GM12878 (cell line): ENCODE measurements around the gene RNF115. TPM values are rescaled to one million over a fixed set of nuclear protein-coding genes. Genes with fewer than 3 reads are reported as not detected.
A peak's percentile ranks its signal among the peaks of the same experiment; 100 is the strongest.

Experiments
- CBX5 ChIP-seq: sonication (generic); IDR thresholded peaks from 2 replicates; pipeline ENCODE4 v1.6.1; 2016; ENCODE audit warnings: low read depth, moderate library complexity, mild to moderate bottlenecking, inconsistent platforms
- CEBPZ ChIP-seq: fragments of 150-350 bp; IDR thresholded peaks from 2 replicates; pipeline ENCODE4 v1.6.1; 2016; ENCODE audit warnings: low read depth, low read length
- CREB1 ChIP-seq: IDR thresholded peaks from 2 replicates; pipeline ENCODE4 v1.6.1; 2012; ENCODE audit warnings: low read depth, mild to moderate bottlenecking, inconsistent platforms
- DPF2 ChIP-seq: fragments of 450-650 bp; IDR thresholded peaks from 2 replicates; pipeline ENCODE4 v1.6.1; 2017; ENCODE audit warnings: mild to moderate bottlenecking
- E2F4 ChIP-seq: IDR thresholded peaks from 2 replicates; pipeline ENCODE4 v1.6.1; 2012; ENCODE audit warnings: low read depth, low read length, improper control_type of control experiment
- ETV6 ChIP-seq, 2 experiments: fragments of 450-650 bp in 1 of 2; IDR thresholded peaks in 1 of 2; conservative IDR thresholded peaks in 1 of 2; 2 replicates each; pipeline ENCODE4 v1.6.1; 2014; ENCODE audit warnings: antibody characterized with exemption in 1 of 2, borderline replicate concordance in 1 of 2, low read depth in 1 of 2, mild to moderate bottlenecking in 1 of 2, moderate library complexity in 1 of 2
- EZH2 ChIP-seq: IDR thresholded peaks from 2 replicates; pipeline ENCODE4 v1.6.1; 2012; ENCODE audit warnings: low read depth, mild to moderate bottlenecking, control low read depth, inconsistent platforms, low read length, borderline replicate concordance; ENCODE audit not compliant: control insufficient read depth
- IRF3 ChIP-seq: fragments of 450-650 bp; IDR thresholded peaks from 2 replicates; pipeline ENCODE4 v1.6.1; 2014; ENCODE audit warnings: mild to moderate bottlenecking
- NFYA ChIP-seq: IDR thresholded peaks from 2 replicates; pipeline ENCODE4 v1.6.1; 2011; ENCODE audit warnings: low read depth, mild to moderate bottlenecking, low read length, improper control_type of control experiment, borderline replicate concordance
- RBBP5 ChIP-seq: fragments of 200-600 bp; sonication (generic); conservative IDR thresholded peaks from 2 replicates; pipeline ENCODE4 v1.6.1; 2016
- RUNX3 ChIP-seq: IDR thresholded peaks from 2 replicates; pipeline ENCODE4 v1.6.1; 2012; ENCODE audit warnings: low read length, inconsistent platforms
- SMAD5 ChIP-seq: IDR thresholded peaks from 2 replicates; pipeline ENCODE4 v1.6.1; 2016; ENCODE audit warnings: antibody characterized with exemption, low read depth
- SMARCA5 ChIP-seq: fragments of 450-650 bp; IDR thresholded peaks from 2 replicates; pipeline ENCODE4 v1.6.1; 2017; ENCODE audit warnings: mild to moderate bottlenecking
- SMC3 ChIP-seq: IDR thresholded peaks from 2 replicates; pipeline ENCODE4 v1.6.1; 2011; ENCODE audit warnings: low read length, improper control_type of control experiment, borderline replicate concordance
- SP1 ChIP-seq: IDR thresholded peaks from one replicate; pipeline ENCODE4 v1.6.1; 2011; ENCODE audit warnings: low read depth, low read length
- SPI1 ChIP-seq: IDR thresholded peaks from 2 replicates; pipeline ENCODE4 v1.6.1; 2011; ENCODE audit warnings: low read depth, mild to moderate bottlenecking, low read length, moderate library complexity, borderline replicate concordance; ENCODE audit not compliant: insufficient read depth
- ZNF687 ChIP-seq: fragments of 450-650 bp; IDR thresholded peaks from 2 replicates; pipeline ENCODE4 v1.6.1; 2017; ENCODE audit warnings: mild to moderate bottlenecking, moderate library complexity
- polyA plus RNA-seq, 11 experiments: library from polyadenylated mRNA; depleted of rRNA in 4 of 11; unstranded in 6 of 11; stranded (reverse) in 5 of 11; fragments of >200 nt; fragmentation: Nextera tagmentation in 4 of 11; fragmentation: Illumina TruSeq in 1 of 11; extraction: Ambion mirVana in 4 of 11; extraction: Trizol in 1 of 11; gene quantifications; 1 replicate in 1 of 11; 2 replicates in 10 of 11; pipeline versions ENCODE4 v1.2.1 to v1.2.3, GENCODE V29; 2011 to 2016; ENCODE audit warnings: inconsistent platforms in 2 of 11, missing spikeins in 2 of 11, low read depth in 1 of 11
- total RNA-seq, 4 experiments: library from RNA; depleted of rRNA in 3 of 4; stranded (reverse); fragments of >200 nt in 3 of 4; fragmentation: Illumina TruSeq in 1 of 4; extraction: Trizol in 1 of 4; gene quantifications; 2 replicates each; pipeline versions ENCODE4 v1.2.1 to v1.2.3, GENCODE V29; 2013 to 2021
- TF ChIP-seq, protein P1 (sequence below): IDR thresholded peaks from 2 replicates; pipeline ENCODE4 v1.6.1; 2012; ENCODE audit warnings: low read depth, low read length, improper control_type of control experiment

Gene RNF115
- total and polyA plus RNA-seq, 10 of the 15 experiments (the other 5 are each of a cell fraction or from before 2014, with no cell fraction given) = 3.4 to 22.0 (median 12.9) TPM

DNA sequence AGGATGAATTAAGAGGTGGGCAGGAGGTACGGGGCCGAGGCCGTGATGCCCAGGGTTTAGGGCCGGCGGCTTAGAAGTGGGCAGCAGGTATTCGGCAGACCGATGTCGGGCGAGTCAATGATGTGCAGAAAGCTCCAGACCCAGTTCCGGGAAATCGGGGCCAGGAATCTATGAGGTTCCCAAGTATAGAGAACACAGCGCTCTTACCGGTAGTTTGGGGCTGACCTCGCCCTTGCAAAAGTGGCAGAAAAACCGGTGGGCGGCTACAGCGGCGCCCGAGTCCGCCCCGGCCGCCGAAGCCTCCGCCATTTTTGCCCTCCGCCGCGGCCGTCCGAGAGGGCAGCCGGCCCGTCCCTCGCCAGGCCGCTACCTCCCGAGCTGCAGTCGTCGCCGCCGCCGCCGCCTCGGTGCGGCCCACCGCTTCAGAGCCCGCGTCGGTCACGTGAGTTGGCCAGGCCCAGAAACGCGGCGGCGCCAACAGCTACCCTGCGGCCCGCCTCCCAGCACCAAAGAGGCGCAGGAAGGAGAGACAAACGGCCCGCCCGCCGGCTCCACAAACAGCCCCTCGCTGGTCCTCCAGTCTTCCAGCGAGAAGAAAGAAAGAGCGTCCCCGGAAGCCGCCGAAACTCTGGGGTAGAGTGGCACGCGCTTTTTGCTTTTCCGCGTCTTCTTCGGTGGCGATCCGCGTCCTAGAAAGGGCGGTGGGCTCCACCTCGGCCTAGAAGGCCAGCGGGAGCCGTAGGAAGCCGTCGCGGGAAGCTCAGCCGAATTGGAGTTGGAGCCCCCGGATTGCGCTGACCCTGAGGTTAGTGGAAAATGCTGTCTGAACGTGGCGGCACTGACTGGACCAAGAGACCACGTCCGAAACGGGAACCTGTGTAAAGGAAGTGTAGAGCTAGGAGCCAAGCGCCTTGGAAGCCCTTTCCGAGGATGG lies at the start of gene RNF115, which contains the start of gene POLR3C (continued):
- no peak for TF ChIP-seq IRF3
- TF ChIP-seq RUNX3 = peak; percentile 61
- TF ChIP-seq SMC3 = no peak
- TF ChIP-seq, protein P1, sequence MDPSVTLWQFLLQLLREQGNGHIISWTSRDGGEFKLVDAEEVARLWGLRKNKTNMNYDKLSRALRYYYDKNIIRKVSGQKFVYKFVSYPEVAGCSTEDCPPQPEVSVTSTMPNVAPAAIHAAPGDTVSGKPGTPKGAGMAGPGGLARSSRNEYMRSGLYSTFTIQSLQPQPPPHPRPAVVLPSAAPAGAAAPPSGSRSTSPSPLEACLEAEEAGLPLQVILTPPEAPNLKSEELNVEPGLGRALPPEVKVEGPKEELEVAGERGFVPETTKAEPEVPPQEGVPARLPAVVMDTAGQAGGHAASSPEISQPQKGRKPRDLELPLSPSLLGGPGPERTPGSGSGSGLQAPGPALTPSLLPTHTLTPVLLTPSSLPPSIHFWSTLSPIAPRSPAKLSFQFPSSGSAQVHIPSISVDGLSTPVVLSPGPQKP = peak; percentile 76; the same call in 1 of the 2 replicates
- peak; percentile 81; the same call in 1 of the 2 replicates for TF ChIP-seq SMARCA5
- no peak for TF ChIP-seq NFYA
- 0 out of 2 replicates have a peak, but pooled peaks have one; percentile 46 for TF ChIP-seq CBX5
- no peak for TF ChIP-seq E2F4
- TF ChIP-seq ETV6 (conservative IDR thresholded peaks at IDR 0.05 in 1 of 2, IDR thresholded peaks at IDR 0.05 in 1 of 2; ENCODE audit: borderline replicate concordance in 1 of 2, low read depth in 1 of 2) = peak in 1 of 2 experiments; percentile 42; a peak in 2 of 4 replicates
- peak; percentile 72; the same call in 1 of the 2 replicates for TF ChIP-seq SMAD5
- no peak for TF ChIP-seq SPI1
- peak; percentile 67 for TF ChIP-seq CREB1
- no peak for TF ChIP-seq CEBPZ
- TF ChIP-seq DPF2 = peak; percentile 80
- peak; percentile 90 for TF ChIP-seq ZNF687
- TF ChIP-seq SP1 = no peak
- no peak for TF ChIP-seq EZH2
- 0 out of 2 replicates have a peak, but pooled peaks have one; percentile 60 for TF ChIP-seq RBBP5
